Astrocyte of the cerebellum (primary cell): ENCODE results near the gene PCGF2.

Experiments used
- DNase-seq: peaks from one replicate; pipeline ENCODE4 v3.0.0-alpha.2; 2011; ENCODE audit warnings: low read depth
- H3K4me3 ChIP-seq: 2 replicates; pipeline ENCODE4 v1.5.1; 2011; ENCODE audit warnings: mild to moderate bottlenecking, low read depth, low read length, moderate library complexity
- in situ Hi-C: cut with HindIII; loops from 2 replicates; pipeline ENCODE4 v1.10.0; 2017; ENCODE audit warnings: low sequenced_read_pairs
- TF ChIP-seq, protein P1 (sequence below): IDR thresholded peaks from 2 replicates; pipeline ENCODE4 v1.5.1; 2012; ENCODE audit warnings: low read length, low read depth, moderate library complexity, mild to moderate bottlenecking; ENCODE audit errors: missing control alignments

PCGF2 gene

GRCh38 chr17:38768417-38768816, 20.3 kb upstream of the PCGF2 start:
- TF ChIP-seq, protein P1, sequence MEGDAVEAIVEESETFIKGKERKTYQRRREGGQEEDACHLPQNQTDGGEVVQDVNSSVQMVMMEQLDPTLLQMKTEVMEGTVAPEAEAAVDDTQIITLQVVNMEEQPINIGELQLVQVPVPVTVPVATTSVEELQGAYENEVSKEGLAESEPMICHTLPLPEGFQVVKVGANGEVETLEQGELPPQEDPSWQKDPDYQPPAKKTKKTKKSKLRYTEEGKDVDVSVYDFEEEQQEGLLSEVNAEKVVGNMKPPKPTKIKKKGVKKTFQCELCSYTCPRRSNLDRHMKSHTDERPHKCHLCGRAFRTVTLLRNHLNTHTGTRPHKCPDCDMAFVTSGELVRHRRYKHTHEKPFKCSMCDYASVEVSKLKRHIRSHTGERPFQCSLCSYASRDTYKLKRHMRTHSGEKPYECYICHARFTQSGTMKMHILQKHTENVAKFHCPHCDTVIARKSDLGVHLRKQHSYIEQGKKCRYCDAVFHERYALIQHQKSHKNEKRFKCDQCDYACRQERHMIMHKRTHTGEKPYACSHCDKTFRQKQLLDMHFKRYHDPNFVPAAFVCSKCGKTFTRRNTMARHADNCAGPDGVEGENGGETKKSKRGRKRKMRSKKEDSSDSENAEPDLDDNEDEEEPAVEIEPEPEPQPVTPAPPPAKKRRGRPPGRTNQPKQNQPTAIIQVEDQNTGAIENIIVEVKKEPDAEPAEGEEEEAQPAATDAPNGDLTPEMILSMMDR: no peak
- no peak overlapping the region for H3K4me3 ChIP-seq
- in situ Hi-C loops: no loop called here
- DNase-seq: no peak

DNA sequence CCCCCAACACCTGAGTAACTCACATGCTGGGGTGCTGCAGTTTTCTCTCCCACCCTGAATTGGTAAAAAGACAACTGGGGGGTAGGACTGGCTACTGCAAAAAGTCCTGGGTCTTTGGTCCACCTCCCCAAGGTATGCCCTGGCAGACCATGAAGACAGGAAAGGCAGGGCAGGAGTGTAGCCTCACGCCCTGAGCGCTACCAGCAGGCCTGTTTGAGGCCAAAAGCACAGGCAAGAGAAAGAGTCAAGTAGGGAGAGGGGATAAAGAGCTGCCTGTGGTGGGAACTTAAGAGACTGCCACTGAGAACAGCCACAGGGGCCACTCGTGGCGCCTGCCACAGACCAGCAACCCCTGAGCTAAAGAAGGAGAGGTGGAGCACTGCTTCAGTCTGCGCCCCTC, 18.2 kb upstream of the PCGF2 start:
- TF ChIP-seq, protein P1: no peak
- in situ Hi-C loops: no loop called here
- H3K4me3 ChIP-seq: no peak overlapping the region
- DNase-seq: no peak

- no peak for DNase-seq
- no peak overlapping the region for H3K4me3 ChIP-seq
- TF ChIP-seq, protein P1: no peak
- in situ Hi-C loops: no loop called here
Observed at GRCh38 chr17:38762231-38762630, 14.1 kb upstream of the PCGF2 start.

GRCh38 chr17:38761612-38762011, 13.5 kb upstream of the PCGF2 start:
- TF ChIP-seq, protein P1: peak; percentile 42
- no peak for DNase-seq
- in situ Hi-C loops: no loop called here
- no peak overlapping the region for H3K4me3 ChIP-seq

DNA sequence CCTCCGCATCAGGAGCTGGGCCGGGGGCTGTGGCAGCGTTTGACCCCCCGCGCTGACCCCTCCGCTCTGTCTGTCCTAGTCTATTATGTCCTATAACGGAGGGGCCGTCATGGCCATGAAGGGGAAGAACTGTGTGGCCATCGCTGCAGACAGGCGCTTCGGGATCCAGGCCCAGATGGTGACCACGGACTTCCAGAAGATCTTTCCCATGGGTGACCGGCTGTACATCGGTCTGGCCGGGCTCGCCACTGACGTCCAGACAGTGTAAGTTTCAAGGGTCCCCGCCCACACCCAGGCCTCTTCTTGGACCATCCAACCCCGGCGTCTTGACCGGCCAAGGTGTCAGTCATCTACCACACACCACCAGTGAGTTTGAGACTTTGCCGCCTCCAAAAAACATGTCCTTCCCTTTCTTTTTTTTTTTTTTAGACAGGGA, 5.0 kb upstream of the PCGF2 start:
- DNase-seq: no peak
- peak overlapping the region; percentile 79 for H3K4me3 ChIP-seq
- TF ChIP-seq, protein P1: no peak
- in situ Hi-C loops: no loop called here

DNA sequence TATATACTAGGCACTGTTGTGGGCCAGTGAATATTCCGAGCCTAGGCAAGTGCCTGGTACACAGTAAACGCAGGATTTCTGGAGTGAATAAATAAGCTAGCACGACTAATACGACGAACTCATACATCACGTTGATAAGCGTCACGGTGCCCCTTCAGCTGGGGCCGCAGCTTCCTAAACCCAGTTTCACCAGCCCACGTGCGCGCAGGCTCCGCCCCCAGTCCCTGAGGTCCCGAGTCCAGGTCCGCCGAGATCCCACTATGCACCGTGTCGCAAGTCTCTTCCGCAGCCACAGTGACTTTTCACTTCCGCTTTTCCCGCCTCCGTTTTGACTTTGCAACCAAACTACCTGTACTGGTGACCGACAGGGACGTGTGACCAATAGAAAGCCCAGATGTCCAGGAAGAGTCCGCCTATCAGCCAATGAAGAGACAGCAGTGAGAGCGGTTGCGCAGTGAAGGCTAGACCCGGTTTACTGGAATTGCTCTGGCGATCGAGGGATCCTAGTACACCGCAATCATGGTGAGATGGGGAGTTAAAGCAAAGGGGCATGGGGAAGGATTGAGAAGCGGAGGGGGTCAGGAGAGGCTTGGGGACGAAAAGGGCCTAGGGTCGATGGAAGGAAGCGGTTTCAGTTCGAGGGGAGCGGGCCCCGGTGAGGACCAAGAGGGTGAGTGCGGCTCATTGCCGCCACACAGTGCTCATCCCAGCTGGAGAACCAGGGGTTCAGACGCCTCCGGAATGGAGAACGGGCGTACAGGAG, 4.4 kb upstream of the PCGF2 start, which contains the start of gene PSMB3:
PSMB3 (plus strand) TSS at position 434 of the 763 bp plus-strand sequence; CDS start at position 520, 86 bp downstream.
- in situ Hi-C loops: no loop called here

More for the DNA sequence above, 4.4 kb upstream of the PCGF2 start, which contains the start of gene PSMB3:
- peak; percentile 97 for DNase-seq
- TF ChIP-seq, protein P1: no peak
- peak within 1 kb of the TSS; percentile 79 for H3K4me3 ChIP-seq
